Measurements from ENCODE around the gene BANK1.

DNA sequence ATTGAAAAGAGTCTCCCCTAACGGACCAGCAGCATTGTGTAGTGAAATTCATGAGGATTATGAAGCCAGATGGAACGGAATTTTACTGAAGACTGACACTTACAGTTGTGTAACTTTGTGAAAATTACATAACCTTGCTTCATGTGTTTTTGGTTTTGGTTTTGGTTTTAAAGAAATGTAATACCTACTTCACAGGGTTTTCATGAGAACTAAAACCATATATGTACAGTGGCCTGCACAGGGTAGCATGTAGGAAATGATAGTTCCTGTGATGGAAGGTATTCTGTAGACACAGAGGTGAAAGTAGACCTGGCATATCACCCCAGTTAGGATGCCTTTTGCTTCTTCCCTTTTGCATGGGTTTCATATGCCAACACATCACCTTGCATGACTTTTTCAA lies 247.0 kb downstream of the BANK1 start:
- TF ChIP-seq ZNF274 (IDR thresholded peaks at IDR 0.05; ENCODE audit: low read depth, low read length), result no peak
- TF ChIP-seq YY1 (IDR thresholded peaks at IDR 0.05; ENCODE audit: insufficient read depth, insufficient read length), result no peak
- TF ChIP-seq SUZ12 (IDR thresholded peaks at IDR 0.05; ENCODE audit: extremely low read depth, insufficient read depth, insufficient read length), result no peak

All from NT2/D1 (cell line).